IMR-90 (cell line): ENCODE measurements around the gene GPR35. TPM values are rescaled to one million over a fixed set of nuclear protein-coding genes. Genes with fewer than 3 reads are reported as not detected.

Source experiments
- ATAC-seq: fragments of 200-7000 bp; cut with Tn5 transposase; 2 replicates; pipeline ENCODE4 v1.9.1; 2020; ENCODE audit warnings: low read depth, mild to moderate bottlenecking, moderate library complexity
- BruUV-seq: library from RNA; stranded (reverse); fragments of 400-500 nt; replicated peaks from 2 replicates; lab custom pipeline; 2021; lab: Mats Ljungman, UMichigan
- CTCF ChIA-PET: fragments of 300-600 bp; formaldehyde crosslinking; extraction: SDS; loops from one replicate; lab custom pipeline; 2021; ENCODE audit warnings: antibody characterized with exemption; lab: Yijun Ruan, JAX
- POLR2A ChIA-PET: fragments of 300-600 bp; sonication (Branson Sonifier 250); formaldehyde crosslinking; loops from one replicate; lab custom pipeline; 2022; ENCODE audit warnings: antibody characterized with exemption; ENCODE audit not compliant: unreplicated experiment; lab: Charles Lee
- DNase-seq: peaks from one replicate; pipeline ENCODE4 v3.0.0; 2013
- H2AFZ ChIP-seq: replicated peaks from 2 replicates; pipeline ENCODE3; 2013; ENCODE audit warnings: low read length, mild to moderate bottlenecking; ENCODE audit not compliant: poor library complexity
- H2AK5ac ChIP-seq: 2 replicates; pipeline ENCODE4 v1.6.1; 2013; ENCODE audit warnings: low read depth, low read length, inconsistent platforms
- H2AK9ac ChIP-seq: replicated peaks from 2 replicates; pipeline ENCODE3; 2013; ENCODE audit warnings: mild to moderate bottlenecking, low read depth, low read length, moderate library complexity; ENCODE audit not compliant: poor library complexity
- H2BK120ac ChIP-seq: 2 replicates; pipeline ENCODE4 v1.6.1; 2013; ENCODE audit warnings: low read depth, low read length, inconsistent platforms
- H2BK15ac ChIP-seq: 3 replicates; pipeline ENCODE4 v1.6.1; 2013; ENCODE audit warnings: low read depth, low read length, inconsistent platforms
- H2BK20ac ChIP-seq: 2 replicates; pipeline ENCODE4 v1.6.1; 2013; ENCODE audit warnings: low read depth, mild to moderate bottlenecking, inconsistent platforms, low read length, moderate library complexity
- H2BK5ac ChIP-seq: 2 replicates; pipeline ENCODE4 v1.6.1; 2013; ENCODE audit warnings: mild to moderate bottlenecking, low read depth, low read length, inconsistent platforms; ENCODE audit not compliant: poor library complexity, severe bottlenecking
- H3K14ac ChIP-seq: replicated peaks from 2 replicates; pipeline ENCODE4 v1.6.1; 2013; ENCODE audit warnings: low read depth, low read length, inconsistent platforms
- H3K18ac ChIP-seq: 2 replicates; pipeline ENCODE4 v1.6.1; 2013; ENCODE audit warnings: low read depth, low read length, control low read depth
- H3K23ac ChIP-seq: 2 replicates; pipeline ENCODE4 v1.6.1; 2013; ENCODE audit warnings: low read depth, low read length, inconsistent platforms
- H3K27ac ChIP-seq: 2 replicates; pipeline ENCODE4 v1.5.1; 2013; ENCODE audit warnings: mild to moderate bottlenecking, control low read depth, low read length; ENCODE audit not compliant: insufficient read depth
- H3K27me3 ChIP-seq: 2 replicates; pipeline ENCODE4 v1.6.1; 2013; ENCODE audit warnings: low read length; ENCODE audit not compliant: control insufficient read depth, insufficient read depth
- H3K36me3 ChIP-seq: 2 replicates; pipeline ENCODE4 v1.6.1; 2013; ENCODE audit warnings: low read length, mixed read lengths; ENCODE audit not compliant: control insufficient read depth, insufficient read depth
- H3K4ac ChIP-seq: 2 replicates; pipeline ENCODE4 v1.6.1; 2013; ENCODE audit warnings: low read depth, low read length, inconsistent platforms
- H3K4me1 ChIP-seq: 2 replicates; pipeline ENCODE4 v1.6.1; 2013; ENCODE audit warnings: low read length, mixed read lengths; ENCODE audit not compliant: control insufficient read depth, insufficient read depth
- H3K4me2 ChIP-seq: 2 replicates; pipeline ENCODE4 v1.6.1; 2013; ENCODE audit warnings: low read depth, mild to moderate bottlenecking, control low read depth, low read length, moderate library complexity
- H3K4me3 ChIP-seq: 2 replicates; pipeline ENCODE4 v1.5.1; 2013; ENCODE audit warnings: low read depth, mild to moderate bottlenecking, control low read depth, low read length, moderate library complexity; ENCODE audit not compliant: insufficient read depth
- H3K56ac ChIP-seq: 2 replicates; pipeline ENCODE4 v1.6.1; 2013; ENCODE audit warnings: low read length, inconsistent platforms; ENCODE audit not compliant: insufficient read depth; ENCODE audit errors: extremely low read depth
- H3K79me1 ChIP-seq, 2 experiments: 2 replicates each; pipeline ENCODE4 v1.6.1; 2013; ENCODE audit warnings: low read length in 2 of 2, inconsistent platforms in 1 of 2, low read depth in 1 of 2
- H3K9ac ChIP-seq: 2 replicates; pipeline ENCODE4 v1.6.1; 2013; ENCODE audit warnings: low read depth, low read length, control low read depth
- H3K9me1 ChIP-seq: 2 replicates; pipeline ENCODE4 v1.6.1; 2013; ENCODE audit warnings: low read length, inconsistent platforms; ENCODE audit not compliant: insufficient read depth
- H3K9me3 ChIP-seq: 2 replicates; pipeline ENCODE4 v1.6.1; 2013; ENCODE audit warnings: low read length; ENCODE audit not compliant: control insufficient read depth, insufficient read depth
- H4K20me1 ChIP-seq: 2 replicates; pipeline ENCODE4 v1.6.1; 2013; ENCODE audit warnings: low read length, inconsistent platforms; ENCODE audit not compliant: insufficient read depth
- H4K5ac ChIP-seq: 2 replicates; pipeline ENCODE4 v1.6.1; 2013; ENCODE audit warnings: mild to moderate bottlenecking, low read depth, low read length, control low read depth
- H4K8ac ChIP-seq, 2 experiments: 2 replicates each; pipeline ENCODE4 v1.6.1; 2013; ENCODE audit warnings: low read depth in 2 of 2, low read length in 2 of 2, control low read depth in 1 of 2, inconsistent platforms in 1 of 2
- H4K91ac ChIP-seq: 2 replicates; pipeline ENCODE4 v1.6.1; 2013; ENCODE audit warnings: low read depth, low read length, inconsistent platforms; ENCODE audit not compliant: insufficient read depth
- BHLHE40 ChIP-seq: fragments of 150-350 bp; IDR thresholded peaks from 2 replicates; pipeline ENCODE4 v1.6.1; 2016; ENCODE audit warnings: mild to moderate bottlenecking, low read depth, low read length
- CHD1 ChIP-seq: IDR thresholded peaks from 2 replicates; pipeline ENCODE4 v1.6.1; 2012; ENCODE audit warnings: low read depth, low read length, improper control_type of control experiment
- CTCF ChIP-seq: conservative IDR thresholded peaks from 2 replicates; pipeline ENCODE4 v1.5.1; 2012; ENCODE audit warnings: mild to moderate bottlenecking, low read depth, low read length, improper control_type of control experiment
- FOS ChIP-seq: fragments of 150-350 bp; IDR thresholded peaks from 2 replicates; pipeline ENCODE4 v1.6.1; 2016; ENCODE audit warnings: low read depth, low read length
- MAFK ChIP-seq: IDR thresholded peaks from 2 replicates; pipeline ENCODE4 v1.6.1; 2012; ENCODE audit warnings: low read depth, low read length, improper control_type of control experiment
- MAZ ChIP-seq: IDR thresholded peaks from 2 replicates; pipeline ENCODE4 v1.6.1; 2012; ENCODE audit warnings: low read depth, mild to moderate bottlenecking, low read length, improper control_type of control experiment, moderate library complexity, borderline replicate concordance
- MXI1 ChIP-seq: IDR thresholded peaks from 2 replicates; pipeline ENCODE4 v1.6.1; 2012; ENCODE audit warnings: low read depth, mild to moderate bottlenecking, low read length, moderate library complexity, borderline replicate concordance
- NFE2L2 ChIP-seq: fragments of 150-350 bp; IDR thresholded peaks from 2 replicates; pipeline ENCODE4 v1.6.1; 2016; ENCODE audit warnings: low read depth, mild to moderate bottlenecking, low read length
- POLR2A ChIP-seq: IDR thresholded peaks from 2 replicates; pipeline ENCODE4 v1.6.1; 2012; ENCODE audit warnings: mild to moderate bottlenecking, low read depth, low read length
- RAD21 ChIP-seq: IDR thresholded peaks from 2 replicates; pipeline ENCODE4 v1.6.1; 2012; ENCODE audit warnings: low read length, improper control_type of control experiment
- RCOR1 ChIP-seq: IDR thresholded peaks from 2 replicates; pipeline ENCODE4 v1.6.1; 2012; ENCODE audit warnings: mild to moderate bottlenecking, low read length, improper control_type of control experiment; ENCODE audit not compliant: insufficient replicate concordance
- SMC3 ChIP-seq: fragments of 150-350 bp; IDR thresholded peaks from 2 replicates; pipeline ENCODE4 v1.6.1; 2016; ENCODE audit warnings: low read depth, mild to moderate bottlenecking, antibody characterized with exemption, low read length, moderate library complexity
- WGBS, 2 experiments: methylation state at CpG; one replicate each; pipeline versions ENCODE4 v1.1.5 to v1.1.7; 2013; ENCODE audit warnings: missing lambda C conversion rate in 2 of 2; ENCODE audit not compliant: insufficient read length in 1 of 2; ENCODE audit errors: extremely low coverage in 2 of 2; 5-methylcytosine and 5-hydroxymethylcytosine counted together
- dilution Hi-C: fragments of 300-500 bp; cut with HindIII; formaldehyde crosslinking; loops from one replicate; pipeline ENCODE4 v1.14.3; 2018; ENCODE audit warnings: low sequenced_read_pairs; ENCODE audit not compliant: unreplicated experiment
- in situ Hi-C: fragments of 300-500 bp; cut with MboI; formaldehyde crosslinking; loops from 3 replicates; pipeline ENCODE4 v1.14.3; 2019; ENCODE audit warnings: low sequenced_read_pairs, inconsistent platforms, mixed read lengths
- intact Hi-C: fragments of 100-400 bp; cut with micrococcal nuclease; formaldehyde crosslinking; loops from 2 replicates; pipeline ENCODE4 v1.10.0; 2022
- polyA plus RNA-seq, 3 experiments: library from polyadenylated mRNA; depleted of rRNA; stranded (reverse); fragments of >200 nt; gene quantifications; 2 replicates each; pipeline ENCODE4 v1.2.3, GENCODE V29; 2012; ENCODE audit warnings: low replicate concordance in 1 of 3
- total RNA-seq: library from RNA; depleted of rRNA; stranded (reverse); fragments of >200 nt; gene quantifications from 2 replicates; pipeline ENCODE4 v1.2.3, GENCODE V29; 2012
- TF ChIP-seq, protein P1 (sequence below): fragments of 150-350 bp; IDR thresholded peaks from 2 replicates; pipeline ENCODE4 v1.6.1; 2016; ENCODE audit warnings: low read depth, mild to moderate bottlenecking, low read length, moderate library complexity, borderline replicate concordance
- TF ChIP-seq, protein P2 (sequence below): fragments of 150-350 bp; IDR thresholded peaks from 2 replicates; pipeline ENCODE4 v1.6.1; 2017; ENCODE audit warnings: mild to moderate bottlenecking, antibody characterized with exemption, low read length, low read depth

The GPR35 gene
- total and polyA plus RNA-seq, 2 of the 4 experiments (the other 2 are of a cell fraction): 0.31 TPM; not detected in 1

DNA sequence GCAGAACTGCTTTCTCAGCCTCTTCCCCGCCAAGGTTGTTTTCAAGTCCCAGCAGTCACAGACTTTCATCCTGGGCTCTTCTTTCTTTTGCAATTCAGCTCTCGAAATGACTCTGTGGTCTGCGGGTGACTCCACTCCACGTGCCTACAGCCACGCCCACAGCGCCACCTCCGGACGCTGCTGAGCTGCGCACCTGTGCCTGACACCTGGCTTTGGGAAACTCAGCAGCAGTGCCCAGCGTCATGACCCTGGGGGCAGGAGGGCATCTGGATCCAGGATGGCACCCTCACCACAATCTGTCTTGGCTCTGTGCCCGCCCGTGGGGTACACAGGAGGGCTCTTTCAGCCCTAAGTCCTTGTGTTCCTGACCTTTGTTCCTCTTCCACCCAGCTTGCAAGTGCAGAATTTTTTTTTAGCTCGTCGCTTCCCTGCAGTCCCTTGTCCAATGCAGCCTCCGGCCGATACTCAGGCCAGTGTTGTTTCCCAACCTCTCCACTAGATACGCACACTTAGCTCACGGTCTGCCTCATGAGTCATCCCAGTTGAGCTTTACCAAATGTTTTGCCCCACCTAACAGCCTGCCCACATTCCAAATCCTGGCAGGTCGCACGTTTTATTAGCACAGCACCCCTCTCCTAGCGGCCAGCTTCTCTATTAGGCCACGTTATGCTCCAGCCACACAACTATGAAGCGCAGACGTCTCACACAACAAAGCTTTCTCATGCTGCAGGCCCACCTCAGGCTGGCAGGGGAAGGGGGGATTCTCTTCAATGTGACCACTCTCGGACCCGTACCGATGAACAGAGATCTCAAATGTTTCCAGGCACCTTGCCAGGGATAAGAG lies 45.3 kb upstream of the GPR35 start:
- ChIA-PET CTCF (no interaction called here), POLR2A (no interaction called here)
- Histone ChIP-seq H4K91ac (no peak overlapping the region), H3K27ac (peak overlapping the region; percentile 18; the same call in 1 of the 2 replicates), H3K9me1 (peaks cover 21% of the 10 kb centered on the region), H3K4me3 (no peak overlapping the region), H2BK120ac (no peak overlapping the region), H2BK15ac (no peak overlapping the region), H4K20me1 (peaks cover 36% of the 10 kb centered on the region), H2BK5ac (peak overlapping the region; percentile 31), H4K8ac (no peak overlapping the region; a peak in 1 of 4 replicates), H4K5ac (no peak overlapping the region), H3K23ac (0 out of 2 replicates have a peak overlapping the region, but pooled peaks have one; percentile 40), H2BK20ac (no peak overlapping the region), H3K18ac (no peak overlapping the region), H3K9me3 (peaks cover 2% of the 10 kb centered on the region; the same call in 1 of the 2 replicates), H3K27me3 (no peaks in the 10 kb centered on the region), H3K56ac (no peak overlapping the region), H2AFZ (no peak overlapping the region), H2AK5ac (peak overlapping the region; percentile 52; the same call in 1 of the 2 replicates), H3K79me1 (peaks cover 20 to 64% of the 10 kb centered on the region in 2 experiments; a peak in 3 of 4 replicates), H3K4me1 (peaks cover 12% of the 10 kb centered on the region; the same call in 1 of the 2 replicates), H3K14ac (no peak overlapping the region), H3K36me3 (peaks cover 24% of the 10 kb centered on the region), H3K4me2 (peak overlapping the region; percentile 40), H3K4ac (peak overlapping the region; percentile 58; the same call in 1 of the 2 replicates), H2AK9ac (peak overlapping the region; percentile 51), H3K9ac (no peak overlapping the region)
- in situ Hi-C loops (no loop called here), intact Hi-C loops (no loop called here), dilution Hi-C loops (no loop called here)
- 56% methylated on average over 18 of the region's 27 CpGs; no CpG with 5 or more reads in 1 of the 2 experiments for WGBS, 2 experiments
- DNase-seq: peak; percentile 89
- peak; percentile 83 for ATAC-seq
- BruUV-seq: no TSS peak
- no peak for TF ChIP-seq CHD1
- TF ChIP-seq NFE2L2: no peak
- TF ChIP-seq RCOR1: no peak
- no peak for TF ChIP-seq MXI1
- TF ChIP-seq FOS: peak; percentile 85
- TF ChIP-seq, protein P1, sequence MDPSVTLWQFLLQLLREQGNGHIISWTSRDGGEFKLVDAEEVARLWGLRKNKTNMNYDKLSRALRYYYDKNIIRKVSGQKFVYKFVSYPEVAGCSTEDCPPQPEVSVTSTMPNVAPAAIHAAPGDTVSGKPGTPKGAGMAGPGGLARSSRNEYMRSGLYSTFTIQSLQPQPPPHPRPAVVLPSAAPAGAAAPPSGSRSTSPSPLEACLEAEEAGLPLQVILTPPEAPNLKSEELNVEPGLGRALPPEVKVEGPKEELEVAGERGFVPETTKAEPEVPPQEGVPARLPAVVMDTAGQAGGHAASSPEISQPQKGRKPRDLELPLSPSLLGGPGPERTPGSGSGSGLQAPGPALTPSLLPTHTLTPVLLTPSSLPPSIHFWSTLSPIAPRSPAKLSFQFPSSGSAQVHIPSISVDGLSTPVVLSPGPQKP: no peak
- TF ChIP-seq BHLHE40: peak; percentile 96
- TF ChIP-seq POLR2A: no peak
- TF ChIP-seq, protein P2, sequence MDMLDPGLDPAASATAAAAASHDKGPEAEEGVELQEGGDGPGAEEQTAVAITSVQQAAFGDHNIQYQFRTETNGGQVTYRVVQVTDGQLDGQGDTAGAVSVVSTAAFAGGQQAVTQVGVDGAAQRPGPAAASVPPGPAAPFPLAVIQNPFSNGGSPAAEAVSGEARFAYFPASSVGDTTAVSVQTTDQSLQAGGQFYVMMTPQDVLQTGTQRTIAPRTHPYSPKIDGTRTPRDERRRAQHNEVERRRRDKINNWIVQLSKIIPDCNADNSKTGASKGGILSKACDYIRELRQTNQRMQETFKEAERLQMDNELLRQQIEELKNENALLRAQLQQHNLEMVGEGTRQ: no peak
- no peak for TF ChIP-seq MAFK
- TF ChIP-seq SMC3: 0 out of 2 replicates have a peak, but pooled peaks have one; percentile 11
- TF ChIP-seq MAZ: no peak
- TF ChIP-seq RAD21: no peak
- no peak for TF ChIP-seq CTCF
